K562 (cell line): ENCODE data around the gene PRDM16. TPM values are rescaled to one million over a fixed set of nuclear protein-coding genes. Genes with fewer than 3 reads are reported as not detected.
A peak's percentile ranks its signal among the peaks of the same experiment; 100 is the strongest.

Experiments used
- ATAC-seq: fragments of 200-7000 bp; cut with Tn5 transposase; 3 replicates; pipeline ENCODE4 v1.9.1; 2020; ENCODE audit warnings: moderate library complexity
- BruUV-seq: library from RNA; stranded (reverse); fragments of 400-500 nt; replicated peaks from 2 replicates; lab custom pipeline; 2021; lab: Mats Ljungman, UMichigan
- CTCF ChIA-PET: fragments of 300-600 bp; formaldehyde crosslinking; extraction: SDS; loops from one replicate; lab custom pipeline; 2021; ENCODE audit warnings: low intra/inter-chr PET ratio; lab: Yijun Ruan, JAX
- POLR2A ChIA-PET: fragments of 300-600, 350-650 bp; sonication (Branson Sonifier 250); formaldehyde crosslinking; extraction: SDS; loops from one replicate; lab custom pipeline; 2021; ENCODE audit warnings: antibody characterized with exemption, inconsistent platforms; lab: Yijun Ruan, JAX
- DNase-seq, 4 experiments: peaks; one replicate each; pipeline versions ENCODE4 v3.0.0 to v3.0.0-alpha.2; 2011 to 2018; ENCODE audit warnings: low spot score in 3 of 4, mixed read lengths in 3 of 4; ENCODE audit errors: extremely low read depth in 1 of 4
- FAIRE-seq: peaks from 2 replicates; lab custom pipeline; 2011; peaks lifted over from hg19 to GRCh38; lab: Jason Lieb, UNC
- H2AFZ ChIP-seq: 2 replicates; pipeline ENCODE4 v1.6.0; 2011; ENCODE audit warnings: low read depth, low read length, control low read depth, inconsistent platforms
- H3K27ac ChIP-seq: fragments of 200-600 bp; 3 replicates; pipeline ENCODE4 v1.8.0; 2011; ENCODE audit warnings: low read depth, mild to moderate bottlenecking, control low read depth, inconsistent platforms, low read length, moderate library complexity, mixed read lengths; ENCODE audit errors: extremely low read depth
- H3K27me3 ChIP-seq, 2 experiments: fragments of 300-600 bp in 1 of 2; 2 replicates in 1 of 2; 3 replicates in 1 of 2; pipeline versions ENCODE4 v1.6.0 to v1.8.0; 2011; ENCODE audit warnings: inconsistent platforms in 2 of 2, low read length in 2 of 2, mild to moderate bottlenecking in 1 of 2, mixed read lengths in 1 of 2, moderate library complexity in 1 of 2; ENCODE audit not compliant: control insufficient read depth in 2 of 2, insufficient read depth in 2 of 2
- H3K36me3 ChIP-seq: fragments of 300-600 bp; 3 replicates; pipeline ENCODE4 v1.8.0; 2011; ENCODE audit warnings: mild to moderate bottlenecking, low read length, inconsistent platforms; ENCODE audit not compliant: control insufficient read depth, insufficient read depth
- H3K4me1 ChIP-seq, 2 experiments: fragments of 200-600 bp in 1 of 2; replicated peaks in 1 of 2; 2 replicates in 1 of 2; 3 replicates in 1 of 2; pipeline versions ENCODE4 v1.5.1 to v1.8.0; 2011; ENCODE audit warnings: inconsistent platforms in 2 of 2, low read length in 2 of 2, mild to moderate bottlenecking in 1 of 2, mixed read lengths in 1 of 2, moderate library complexity in 1 of 2; ENCODE audit not compliant: control insufficient read depth in 2 of 2, insufficient read depth in 2 of 2
- H3K4me2 ChIP-seq: 2 replicates; pipeline ENCODE4 v1.6.1; 2011; ENCODE audit warnings: low read length, control low read depth, inconsistent platforms, mixed read lengths; ENCODE audit not compliant: insufficient read depth
- H3K4me3 ChIP-seq: fragments of 200-600 bp; sonication (generic), shearing (Covaris generic); 2 replicates; pipeline ENCODE4 v1.5.1; 2016; ENCODE audit warnings: control low read depth, inconsistent platforms
- H3K79me2 ChIP-seq: fragments of 200-600 bp; 3 replicates; pipeline ENCODE4 v1.8.0; 2011; ENCODE audit warnings: low read length, inconsistent platforms; ENCODE audit not compliant: control insufficient read depth, insufficient read depth
- H3K9ac ChIP-seq, 2 experiments: 2 replicates each; pipeline versions ENCODE4 v1.6.0 to v1.6.1; 2011; ENCODE audit warnings: low read depth in 2 of 2, low read length in 2 of 2, control low read depth in 1 of 2, inconsistent platforms in 1 of 2, mild to moderate bottlenecking in 1 of 2, mixed read lengths in 1 of 2; ENCODE audit not compliant: insufficient read depth in 1 of 2
- H3K9me1 ChIP-seq: one replicate; pipeline ENCODE4 v1.6.0; 2011; ENCODE audit warnings: inconsistent platforms, mild to moderate bottlenecking, low read length, moderate library complexity; ENCODE audit not compliant: control insufficient read depth, insufficient read depth
- H3K9me3 ChIP-seq: replicated peaks from 2 replicates; pipeline ENCODE4 v1.5.1; 2011; ENCODE audit warnings: low read depth, low read length, inconsistent platforms; ENCODE audit not compliant: control insufficient read depth, insufficient read depth
- H4K20me1 ChIP-seq: replicated peaks from 2 replicates; pipeline ENCODE4 v1.6.1; 2011; ENCODE audit warnings: low read length, inconsistent platforms, mixed read lengths; ENCODE audit not compliant: control insufficient read depth, insufficient read depth
- EZH2 ChIP-seq: IDR thresholded peaks from 2 replicates; pipeline ENCODE4 v1.6.1; 2012; ENCODE audit warnings: low read depth, mild to moderate bottlenecking, inconsistent platforms, low read length, borderline replicate concordance
- ZNF140 ChIP-seq: fragments of 250-450 bp; sonication (Bioruptor Pico); IDR thresholded peaks from 2 replicates; pipeline ENCODE4 v1.8.0; 2021; ENCODE audit warnings: moderate library complexity, mild to moderate bottlenecking, inconsistent platforms
- ZSCAN29 ChIP-seq: fragments of 450-650 bp; IDR thresholded peaks from 2 replicates; pipeline ENCODE4 v1.6.1; 2017
- WGBS: fragments of 100-300 bp; shearing (Covaris generic); methylation state at CpG from one replicate; pipeline ENCODE4 v1.1.6; 2016; ENCODE audit warnings: low coverage, mixed read lengths; ENCODE audit not compliant: insufficient coverage; ENCODE audit errors: missing lambda C conversion rate; 5-methylcytosine and 5-hydroxymethylcytosine counted together
- in situ Hi-C: fragments of 300-500 bp; cut with MboI; formaldehyde crosslinking; loops from 4 replicates; pipeline ENCODE4 v1.15.0; 2018; ENCODE audit warnings: inconsistent platforms, mixed read lengths
- intact Hi-C: fragments of 100-400 bp; cut with micrococcal nuclease; formaldehyde crosslinking; loops from 2 replicates; pipeline ENCODE4 v1.14.2; 2022
- polyA plus RNA-seq, 8 experiments: library from polyadenylated mRNA; depleted of rRNA in 4 of 8; stranded (reverse) in 5 of 8; unstranded in 3 of 8; fragments of >200 nt; fragmentation: Nextera tagmentation in 2 of 8; fragmentation: Illumina TruSeq in 1 of 8; extraction: Ambion mirVana in 2 of 8; extraction: Trizol in 1 of 8; gene quantifications; 2 replicates each; pipeline versions ENCODE4 v1.2.1 to v1.2.3, GENCODE V29; 2011 to 2014; ENCODE audit warnings: inconsistent platforms in 1 of 8, missing spikeins in 1 of 8
- total RNA-seq, 7 experiments: library from RNA; depleted of rRNA in 6 of 7; stranded (reverse); fragments of >200 nt in 6 of 7; fragmentation: Illumina TruSeq in 2 of 7; extraction: Trizol in 2 of 7; gene quantifications; 2 replicates each; pipeline versions ENCODE4 v1.2.1 to v1.2.3, GENCODE V29; 2011 to 2021; ENCODE audit warnings: low replicate concordance in 1 of 7

PRDM16 gene
- total and polyA plus RNA-seq, 9 of the 15 experiments (the other 6 are each of a cell fraction or from before 2014, with no cell fraction given) = 0.10 to 0.27 TPM; not detected in 7

- Histone ChIP-seq H2AFZ (no peak overlapping the region), H3K79me2 (no peaks in the 10 kb centered on the region)
- FAIRE-seq = no peak
- TF ChIP-seq ZSCAN29 = no peak
- TF ChIP-seq, all 486 proteins: peak for 0
- H3K27me3 ChIP-seq = peaks cover 44 to 85% of the 10 kb centered on the region in 2 experiments; a peak in 4 of 5 replicates
- H3K4me3 ChIP-seq = no peak overlapping the region
- no peak overlapping the region for H3K27ac ChIP-seq
- peaks cover 13% of the 10 kb centered on the region; the same call in 1 of the 2 replicates for H4K20me1 ChIP-seq
- intact Hi-C loops (no loop called here), in situ Hi-C loops (no loop called here)
- peaks cover 2% of the 10 kb centered on the region for H3K9me1 ChIP-seq
- H3K9ac ChIP-seq = no peak overlapping the region
- CTCF ChIA-PET = no interaction called here
- no TSS peak for BruUV-seq
- DNase-seq (no peak), ATAC-seq (no peak)
- peaks cover 0 to 16% of the 10 kb centered on the region in 2 experiments; a peak in 1 of 5 replicates for H3K4me1 ChIP-seq
- no peak overlapping the region for H3K4me2 ChIP-seq
- POLR2A ChIA-PET = no interaction called here
- no peaks in the 10 kb centered on the region for H3K9me3 ChIP-seq
- no peaks in the 10 kb centered on the region for H3K36me3 ChIP-seq
- WGBS = under 1% methylated on average over 21 of the region's 21 CpGs
Observed at GRCh38 chr1:3187415-3188149, 118.6 kb downstream of the PRDM16 start.

GRCh38 chr1:3188150-3188971 lies 119.4 kb downstream of the PRDM16 start:
- H3K9me1 ChIP-seq = peaks cover 2% of the 10 kb centered on the region
- H3K79me2 ChIP-seq = no peaks in the 10 kb centered on the region
- no TSS peak for BruUV-seq
- ATAC-seq (no peak), DNase-seq (no peak), FAIRE-seq (no peak)
- H3K4me2 ChIP-seq = no peak overlapping the region
- in situ Hi-C loops = no loop called here
- no peak overlapping the region for H3K9ac ChIP-seq
- 7% methylated on average over 33 of the region's 34 CpGs for WGBS
- peaks cover 13% of the 10 kb centered on the region; the same call in 1 of the 2 replicates for H4K20me1 ChIP-seq
- H3K36me3 ChIP-seq = no peaks in the 10 kb centered on the region
- H3K4me1 ChIP-seq = peaks cover 0 to 16% of the 10 kb centered on the region in 2 experiments; a peak in 1 of 5 replicates
- H3K27ac ChIP-seq = no peak overlapping the region
- H3K4me3 ChIP-seq = no peak overlapping the region
- H3K9me3 ChIP-seq = no peaks in the 10 kb centered on the region
- peaks cover 44 to 90% of the 10 kb centered on the region in 2 experiments; a peak in 4 of 5 replicates for H3K27me3 ChIP-seq
- ChIA-PET CTCF (no interaction called here), POLR2A (no interaction called here)
- TF ChIP-seq EZH2 (0 out of 2 replicates have a peak, but pooled peaks have one; percentile 36), ZNF140 (CRISPR knock-in tag) (no peak)
- no peak overlapping the region for H2AFZ ChIP-seq
- intact Hi-C loops = no loop called here
